ENCODE measurements around the gene AGPAT2. TPM values are rescaled to one million over a fixed set of nuclear protein-coding genes. Genes with fewer than 3 reads are reported as not detected.

The AGPAT2 gene
- total RNA-seq, 1 donor from 2014 or later, result 106 TPM

DNA sequence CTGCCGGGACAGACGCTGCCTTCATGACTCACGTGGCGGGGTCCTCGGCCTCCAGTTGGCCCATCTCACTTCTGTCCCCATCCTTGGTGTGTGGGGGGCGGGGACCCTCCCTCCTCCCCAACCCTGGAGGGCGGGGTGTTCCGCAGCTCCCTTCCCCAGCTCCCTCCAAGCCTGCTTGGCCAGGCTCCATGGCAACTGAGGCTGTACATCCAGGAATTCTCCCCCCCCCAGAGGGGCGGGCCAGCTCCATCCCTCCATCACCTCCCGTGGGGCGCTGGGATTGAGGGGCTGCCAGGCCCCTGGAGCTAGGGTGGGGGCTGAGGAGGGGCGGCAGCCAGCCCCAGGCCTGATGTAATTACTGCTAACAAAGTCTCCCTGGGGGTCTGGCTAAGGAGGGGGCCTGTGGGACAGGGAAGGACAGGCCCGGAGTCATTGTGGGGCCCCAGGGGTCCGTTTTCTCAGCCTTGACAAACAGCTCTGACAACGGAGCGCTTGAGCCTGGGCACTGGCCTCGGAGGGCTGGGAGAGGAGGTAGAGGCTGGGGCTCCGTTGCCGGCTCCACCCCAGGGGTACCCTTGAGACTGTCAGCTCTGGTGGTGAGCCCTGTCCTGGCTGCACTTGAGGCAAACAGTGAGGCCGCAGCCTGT lies 33.1 kb upstream of the AGPAT2 start:
- Histone ChIP-seq H3K9me3 (no peaks in the 10 kb centered on the region), H3K36me3 (peaks cover 48% of the 10 kb centered on the region), H3K27me3 (ENCODE audit: low read depth) (no peaks in the 10 kb centered on the region), H3K4me1 (peaks cover 65% of the 10 kb centered on the region), H3K4me3 (no peak overlapping the region), H3K27ac (peak overlapping the region; percentile 20)
- ATAC-seq (peak in 1 of 2 donors; percentile 3), DNase-seq (no peak)
- no peak for TF ChIP-seq CTCF (IDR thresholded peaks at IDR 0.05)
- intact Hi-C loops (cut with DNase I), result no loop called here

DNA sequence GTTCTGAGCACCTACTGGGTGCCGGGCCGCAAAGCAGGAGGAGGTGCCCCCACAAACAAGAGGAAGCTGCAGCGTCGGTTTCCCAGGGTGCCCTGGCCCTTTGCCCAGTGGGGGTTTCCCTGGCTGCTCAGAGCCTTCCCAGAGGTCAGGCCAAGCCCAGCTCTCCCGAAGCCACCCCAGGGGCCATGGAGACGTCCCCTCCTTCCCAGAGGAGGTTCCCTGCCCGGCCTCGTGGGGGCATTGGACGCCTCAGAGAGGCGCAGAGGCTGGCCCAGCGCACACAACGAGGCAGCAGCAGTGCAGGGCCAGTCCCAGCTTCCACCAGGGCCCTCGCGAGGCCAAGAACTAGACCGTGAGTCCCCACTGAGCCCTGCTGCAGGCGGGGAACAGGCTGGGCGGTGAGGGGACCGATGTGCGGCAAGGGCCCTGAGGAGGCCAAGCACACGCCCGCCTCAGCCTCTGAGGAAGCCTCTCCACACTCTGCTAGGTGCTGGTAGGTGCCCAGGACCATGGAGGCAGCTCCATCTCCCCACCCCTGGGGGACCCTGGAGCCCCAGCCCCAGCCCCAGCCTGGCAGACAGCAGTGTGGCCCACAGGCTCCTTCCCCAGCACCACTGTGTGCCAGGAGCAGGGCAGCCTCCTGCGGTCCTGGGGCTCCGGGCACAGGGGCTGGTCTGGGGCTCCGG lies 32.1 kb upstream of the AGPAT2 start:
- intact Hi-C loops (cut with DNase I), result no loop called here
- TF ChIP-seq CTCF (IDR thresholded peaks at IDR 0.05), result peak; percentile 22
- ATAC-seq (peak; percentile 20 to 39), DNase-seq (peak; percentile 67)
- Histone ChIP-seq H3K4me1 (peaks cover 65% of the 10 kb centered on the region), H3K9me3 (no peaks in the 10 kb centered on the region), H3K4me3 (no peak overlapping the region), H3K27ac (peak overlapping the region; percentile 36), H3K27me3 (ENCODE audit: low read depth) (peaks cover 9% of the 10 kb centered on the region), H3K36me3 (peaks cover 38% of the 10 kb centered on the region)

DNA sequence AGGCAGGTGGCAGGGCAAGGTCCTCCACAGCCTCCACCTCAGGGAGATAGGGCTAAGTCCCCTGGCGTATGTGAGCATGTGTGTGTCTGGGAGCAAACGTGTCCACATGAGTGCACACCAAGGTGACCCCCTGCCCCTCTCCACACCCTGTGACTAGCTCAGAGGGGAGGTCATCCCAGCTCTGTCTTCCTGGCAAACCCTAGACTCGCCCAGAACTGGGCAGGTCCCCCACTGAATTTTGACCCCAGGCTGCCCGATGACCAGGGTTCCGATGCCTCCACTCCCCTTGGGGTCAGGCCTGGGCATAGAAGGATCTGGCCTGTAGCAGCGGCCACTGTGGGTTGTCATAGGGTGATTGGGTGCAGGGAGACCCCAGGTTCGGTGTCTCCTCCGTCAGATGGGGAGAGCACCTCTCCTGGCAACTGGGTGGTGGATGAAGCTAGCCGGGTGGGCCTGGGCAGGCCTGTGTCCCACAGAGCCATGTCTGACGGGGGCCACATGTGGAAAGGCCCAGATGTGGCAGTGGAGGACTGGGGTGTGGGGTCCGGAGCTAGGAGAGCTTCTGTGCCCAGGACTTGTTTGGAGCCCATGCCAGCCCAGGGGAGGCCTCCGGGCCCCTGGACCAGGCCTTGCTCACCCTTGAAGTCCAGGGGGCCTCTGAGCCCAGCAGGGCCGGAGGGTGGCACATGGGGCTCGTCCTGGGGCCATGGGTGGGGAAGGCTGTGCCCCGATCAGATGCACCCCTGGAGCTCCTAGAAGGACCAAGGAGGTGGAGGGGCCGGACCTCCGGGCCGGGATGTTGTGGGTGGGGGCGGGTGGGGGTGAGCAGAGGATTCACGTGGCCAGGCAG lies 31.3 kb upstream of the AGPAT2 start:
- Histone ChIP-seq H3K36me3 (peaks cover 30% of the 10 kb centered on the region), H3K4me1 (peaks cover 66% of the 10 kb centered on the region), H3K27ac (peak overlapping the region; percentile 36), H3K9me3 (no peaks in the 10 kb centered on the region), H3K27me3 (ENCODE audit: low read depth) (peaks cover 11% of the 10 kb centered on the region), H3K4me3 (no peak overlapping the region)
- no peak for TF ChIP-seq CTCF (IDR thresholded peaks at IDR 0.05)
- peak in 1 of 2 donors; percentile 1 for ATAC-seq
- intact Hi-C loops (cut with DNase I), result no loop called here
- DNase-seq, result no peak

DNA sequence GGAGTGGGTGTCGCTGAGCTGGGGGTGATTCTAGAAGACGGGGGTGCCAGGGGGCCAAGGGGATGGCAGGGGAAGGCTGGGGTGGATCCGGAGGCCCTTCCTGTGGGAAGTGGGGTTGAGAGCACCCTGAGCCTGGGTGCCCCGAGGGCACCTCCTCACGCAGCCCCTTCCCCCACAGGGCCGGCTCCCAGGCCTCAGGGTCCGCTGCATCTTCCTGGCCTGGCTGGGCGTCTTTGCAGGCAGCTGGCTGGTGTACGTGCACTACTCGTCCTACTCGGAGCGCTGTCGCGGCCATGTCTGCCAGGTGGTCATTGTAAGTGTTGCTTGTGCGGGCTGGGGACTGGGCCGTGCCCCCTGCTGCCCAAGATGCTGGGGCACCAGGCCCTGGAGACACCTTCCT lies 30.1 kb upstream of the AGPAT2 start:
- intact Hi-C loops (cut with DNase I), result no loop called here
- ATAC-seq (no peak), DNase-seq (no peak)
- peaks cover 21% of the 10 kb centered on the region for H3K27me3 ChIP-seq (ENCODE audit: low read depth)
- no peaks in the 10 kb centered on the region for H3K9me3 ChIP-seq
- TF ChIP-seq CTCF (IDR thresholded peaks at IDR 0.05), result no peak
- H3K4me1 ChIP-seq, result peaks cover 63% of the 10 kb centered on the region
- peaks cover 18% of the 10 kb centered on the region for H3K36me3 ChIP-seq
- no peak overlapping the region for H3K27ac ChIP-seq
- no peak overlapping the region for H3K4me3 ChIP-seq

GRCh38 chr9:136714893-136715274 lies 27.6 kb upstream of the AGPAT2 start:
- H3K27ac ChIP-seq, result peak overlapping the region; percentile 84

More at GRCh38 chr9:136714893-136715274, 27.6 kb upstream of the AGPAT2 start:
- H3K27me3 ChIP-seq (ENCODE audit: low read depth), result peaks cover 28% of the 10 kb centered on the region
- peak in 1 of 2 donors; percentile 1 for ATAC-seq
- intact Hi-C loops (cut with DNase I), result no loop called here
- H3K4me3 ChIP-seq, result peak overlapping the region; percentile 2
- H3K9me3 ChIP-seq, result no peaks in the 10 kb centered on the region
- H3K4me1 ChIP-seq, result peaks cover 45% of the 10 kb centered on the region
- TF ChIP-seq CTCF (IDR thresholded peaks at IDR 0.05), result no peak
- no peaks in the 10 kb centered on the region for H3K36me3 ChIP-seq
- DNase-seq, result no peak

All from lower lobe of right lung (tissue), 2 donors.